ENCODE results near the gene ADCY2. TPM values are rescaled to one million over a fixed set of nuclear protein-coding genes. Genes with fewer than 3 reads are reported as not detected.
A peak's percentile ranks its signal among the peaks of the same experiment; 100 is the strongest.

The ADCY2 gene
- total RNA-seq, 1 donor from 2014 or later: 4.5 TPM

GRCh38 chr5:7540736-7541485 is 145.0 kb downstream of the ADCY2 start:
- Mint-ChIP-seq H3K36me3 (ENCODE audit: insufficient read depth) (no peaks in the 10 kb centered on the region), H3K4me1 (ENCODE audit: low read depth) (peaks cover 3% of the 10 kb centered on the region), H3K9me3 (ENCODE audit: low read depth) (no peaks in the 10 kb centered on the region), H3K4me3 (ENCODE audit: low read depth) (no peak overlapping the region), H3K27ac (peak overlapping the region; percentile 64), H3K27me3 (peaks cover 13% of the 10 kb centered on the region)
- TF ChIP-seq CTCF (IDR thresholded peaks at IDR 0.05; ENCODE audit: unreplicated experiment): no peak
- DNase-seq (ENCODE audit: low spot score, unreplicated experiment): no peak

GRCh38 chr5:7541898-7542297 is 146.0 kb downstream of the ADCY2 start:
- H3K9me3 Mint-ChIP-seq (ENCODE audit: low read depth): no peaks in the 10 kb centered on the region
- no peak for TF ChIP-seq CTCF (IDR thresholded peaks at IDR 0.05; ENCODE audit: unreplicated experiment)
- no peak overlapping the region for H3K4me3 Mint-ChIP-seq (ENCODE audit: low read depth)
- H3K36me3 Mint-ChIP-seq (ENCODE audit: insufficient read depth): no peaks in the 10 kb centered on the region
- no peak overlapping the region for H3K27ac Mint-ChIP-seq
- DNase-seq (ENCODE audit: low spot score, unreplicated experiment): no peak
- H3K27me3 Mint-ChIP-seq: peaks cover 22% of the 10 kb centered on the region
- peaks cover 3% of the 10 kb centered on the region for H3K4me1 Mint-ChIP-seq (ENCODE audit: low read depth)

- no peak overlapping the region for H3K4me3 Mint-ChIP-seq (ENCODE audit: low read depth)
- peaks cover 15% of the 10 kb centered on the region for H3K4me1 Mint-ChIP-seq (ENCODE audit: low read depth)
- DNase-seq (ENCODE audit: low spot score, unreplicated experiment): no peak
- no peak for TF ChIP-seq CTCF (IDR thresholded peaks at IDR 0.05; ENCODE audit: unreplicated experiment)
- H3K36me3 Mint-ChIP-seq (ENCODE audit: insufficient read depth): no peaks in the 10 kb centered on the region
- H3K9me3 Mint-ChIP-seq (ENCODE audit: low read depth): no peaks in the 10 kb centered on the region
- no peak overlapping the region for H3K27ac Mint-ChIP-seq
- peaks cover 56% of the 10 kb centered on the region for H3K27me3 Mint-ChIP-seq
Observed at GRCh38 chr5:7546555-7546954, 150.6 kb downstream of the ADCY2 start.

- Mint-ChIP-seq H3K27me3 (peaks cover 56% of the 10 kb centered on the region), H3K4me1 (ENCODE audit: low read depth) (peaks cover 20% of the 10 kb centered on the region), H3K36me3 (ENCODE audit: insufficient read depth) (no peaks in the 10 kb centered on the region), H3K9me3 (ENCODE audit: low read depth) (no peaks in the 10 kb centered on the region), H3K4me3 (ENCODE audit: low read depth) (no peak overlapping the region), H3K27ac (no peak overlapping the region)
- no peak for TF ChIP-seq CTCF (IDR thresholded peaks at IDR 0.05; ENCODE audit: unreplicated experiment)
- no peak for DNase-seq (ENCODE audit: low spot score, unreplicated experiment)
Observed at GRCh38 chr5:7548596-7548995, 152.7 kb downstream of the ADCY2 start.

GRCh38 chr5:7565559-7565958 is 169.6 kb downstream of the ADCY2 start:
- DNase-seq (ENCODE audit: low spot score, unreplicated experiment): no peak
- H3K36me3 Mint-ChIP-seq (ENCODE audit: insufficient read depth): no peaks in the 10 kb centered on the region
- H3K27me3 Mint-ChIP-seq: peaks cover 5% of the 10 kb centered on the region
- no peaks in the 10 kb centered on the region for H3K9me3 Mint-ChIP-seq (ENCODE audit: low read depth)
- peaks cover 3% of the 10 kb centered on the region for H3K4me1 Mint-ChIP-seq (ENCODE audit: low read depth)
- no peak overlapping the region for H3K27ac Mint-ChIP-seq
- TF ChIP-seq CTCF (IDR thresholded peaks at IDR 0.05; ENCODE audit: unreplicated experiment): no peak
- H3K4me3 Mint-ChIP-seq (ENCODE audit: low read depth): no peak overlapping the region
